BJ (cell line): ENCODE measurements around the gene TMEM51. TPM values are rescaled to one million over a fixed set of nuclear protein-coding genes. Genes with fewer than 3 reads are reported as not detected.

Experiments
- CTCF ChIA-PET: fragments of 350-600 bp; formaldehyde crosslinking; extraction: SDS; loops from one replicate; lab custom pipeline; 2021; ENCODE audit warnings: antibody characterized with exemption, inconsistent platforms; lab: Yijun Ruan, JAX
- POLR2A ChIA-PET: fragments of 300-600 bp; sonication (Branson Sonifier 250); formaldehyde crosslinking; extraction: SDS; loops from one replicate; lab custom pipeline; 2021; ENCODE audit warnings: antibody characterized with exemption; lab: Charles Lee
- DNase-seq: peaks from one replicate; pipeline ENCODE4 v3.0.0-alpha.2; 2011; ENCODE audit warnings: low read depth
- H3K27me3 ChIP-seq: 2 replicates; pipeline ENCODE4 v1.6.0; 2011; ENCODE audit warnings: low read length; ENCODE audit not compliant: control insufficient read depth, insufficient read depth
- H3K36me3 ChIP-seq: 2 replicates; pipeline ENCODE4 v1.5.1; 2011; ENCODE audit warnings: low read length; ENCODE audit not compliant: control insufficient read depth, insufficient read depth
- H3K4me3 ChIP-seq: 2 replicates; pipeline ENCODE4 v1.5.1; 2011; ENCODE audit warnings: low read depth, mild to moderate bottlenecking, control low read depth, low read length
- polyA plus RNA-seq: library from polyadenylated mRNA; depleted of rRNA; stranded (reverse); fragments of >200 nt; gene quantifications from 2 replicates; pipeline ENCODE4 v1.2.3, GENCODE V29; 2011
- TF ChIP-seq, protein P1 (sequence below): IDR thresholded peaks from 2 replicates; pipeline ENCODE4 v1.5.1; 2011; ENCODE audit warnings: low read depth, mild to moderate bottlenecking, control low read depth, inconsistent platforms, low read length, moderate library complexity; ENCODE audit not compliant: insufficient read depth

The TMEM51 gene
- polyA plus RNA-seq, 1 experiment, result 2.0 TPM

DNA sequence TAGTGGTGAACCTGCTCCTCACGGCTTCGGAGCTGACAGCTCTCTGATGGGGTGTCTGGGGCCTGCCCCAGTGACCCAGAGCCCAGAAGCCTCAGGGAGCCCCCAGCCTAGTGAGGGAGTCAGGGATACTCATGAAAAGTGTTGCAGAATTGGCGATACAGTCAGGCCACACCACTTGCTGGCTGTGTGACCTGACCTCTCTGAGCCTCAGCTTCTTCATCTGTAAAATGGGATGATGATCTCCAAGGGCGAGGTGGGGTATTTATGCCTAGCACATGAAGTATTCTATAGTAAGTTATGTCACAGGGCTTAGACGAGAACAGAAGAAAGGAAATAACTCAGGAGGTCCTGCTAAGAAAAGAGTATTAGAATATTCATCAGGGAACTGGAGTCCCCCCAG lies 1.6 kb downstream of the TMEM51 start:
- CTCF ChIA-PET, result interaction anchor here (0.6 to 9.9 kb wide), 3 partner anchors 93 to 118 kb away, joined by 3 to 127 read pairs (median 4); no protein-coding TSS in a partner anchor
- Histone ChIP-seq H3K27me3 (peaks cover 9% of the 10 kb centered on the region), H3K36me3 (no peaks in the 10 kb centered on the region), H3K4me3 (no peak overlapping the region)
- POLR2A ChIA-PET, result no interaction called here
- TF ChIP-seq, protein P1, sequence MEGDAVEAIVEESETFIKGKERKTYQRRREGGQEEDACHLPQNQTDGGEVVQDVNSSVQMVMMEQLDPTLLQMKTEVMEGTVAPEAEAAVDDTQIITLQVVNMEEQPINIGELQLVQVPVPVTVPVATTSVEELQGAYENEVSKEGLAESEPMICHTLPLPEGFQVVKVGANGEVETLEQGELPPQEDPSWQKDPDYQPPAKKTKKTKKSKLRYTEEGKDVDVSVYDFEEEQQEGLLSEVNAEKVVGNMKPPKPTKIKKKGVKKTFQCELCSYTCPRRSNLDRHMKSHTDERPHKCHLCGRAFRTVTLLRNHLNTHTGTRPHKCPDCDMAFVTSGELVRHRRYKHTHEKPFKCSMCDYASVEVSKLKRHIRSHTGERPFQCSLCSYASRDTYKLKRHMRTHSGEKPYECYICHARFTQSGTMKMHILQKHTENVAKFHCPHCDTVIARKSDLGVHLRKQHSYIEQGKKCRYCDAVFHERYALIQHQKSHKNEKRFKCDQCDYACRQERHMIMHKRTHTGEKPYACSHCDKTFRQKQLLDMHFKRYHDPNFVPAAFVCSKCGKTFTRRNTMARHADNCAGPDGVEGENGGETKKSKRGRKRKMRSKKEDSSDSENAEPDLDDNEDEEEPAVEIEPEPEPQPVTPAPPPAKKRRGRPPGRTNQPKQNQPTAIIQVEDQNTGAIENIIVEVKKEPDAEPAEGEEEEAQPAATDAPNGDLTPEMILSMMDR, result no peak
- DNase-seq, result no peak

DNA sequence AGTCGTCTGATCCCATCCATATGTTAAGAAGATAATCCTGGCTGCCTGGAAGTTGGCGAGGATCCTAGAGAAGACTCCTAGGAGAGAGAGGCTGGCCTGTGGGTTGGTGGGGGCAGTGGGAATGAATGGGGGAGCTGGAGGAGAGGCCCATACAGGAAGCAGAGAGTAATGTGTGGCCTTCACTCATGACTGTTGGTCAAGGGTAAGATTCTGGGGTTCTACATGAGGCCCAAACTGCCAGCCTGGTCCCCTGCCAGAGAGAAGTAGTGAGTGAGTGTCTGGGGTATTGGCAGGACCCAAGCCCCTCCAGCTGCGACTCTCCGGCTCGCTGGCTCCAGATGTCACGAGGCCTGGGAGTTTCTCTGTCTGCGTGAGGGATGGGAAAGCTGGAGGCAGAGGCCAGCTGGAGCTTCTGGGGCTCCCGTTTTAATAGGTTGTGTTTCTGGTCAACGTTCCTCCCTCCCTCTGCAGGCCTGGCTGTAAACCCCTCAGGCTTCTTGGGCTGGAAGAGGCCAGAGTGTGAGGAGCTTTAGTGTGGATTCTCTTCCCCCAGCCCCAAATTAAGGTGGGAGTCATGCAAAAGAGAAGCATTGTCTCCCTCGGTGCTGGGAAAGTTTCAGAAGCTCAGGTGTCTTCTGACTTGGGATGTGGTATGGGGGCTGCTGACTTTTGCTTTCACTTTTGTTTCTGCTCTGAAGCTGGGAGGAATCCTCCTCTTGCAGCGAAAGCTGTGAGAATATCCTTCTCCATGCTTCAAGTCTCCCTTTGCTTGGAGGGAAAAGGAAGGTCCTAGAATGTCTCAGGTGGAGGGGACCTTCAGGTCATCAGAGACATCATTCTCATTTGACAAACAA lies 2.6 kb downstream of the TMEM51 start:
- POLR2A ChIA-PET, result no interaction called here
- DNase-seq, result no peak
- Histone ChIP-seq H3K4me3 (no peak overlapping the region), H3K27me3 (peaks cover 5% of the 10 kb centered on the region), H3K36me3 (no peaks in the 10 kb centered on the region)
- CTCF ChIA-PET, result interaction anchor here (1.0 to 9.9 kb wide), 4 partner anchors 9 to 116 kb away, joined by 3 to 127 read pairs (median 3); no protein-coding TSS in a partner anchor
- TF ChIP-seq, protein P1, result no peak

DNA sequence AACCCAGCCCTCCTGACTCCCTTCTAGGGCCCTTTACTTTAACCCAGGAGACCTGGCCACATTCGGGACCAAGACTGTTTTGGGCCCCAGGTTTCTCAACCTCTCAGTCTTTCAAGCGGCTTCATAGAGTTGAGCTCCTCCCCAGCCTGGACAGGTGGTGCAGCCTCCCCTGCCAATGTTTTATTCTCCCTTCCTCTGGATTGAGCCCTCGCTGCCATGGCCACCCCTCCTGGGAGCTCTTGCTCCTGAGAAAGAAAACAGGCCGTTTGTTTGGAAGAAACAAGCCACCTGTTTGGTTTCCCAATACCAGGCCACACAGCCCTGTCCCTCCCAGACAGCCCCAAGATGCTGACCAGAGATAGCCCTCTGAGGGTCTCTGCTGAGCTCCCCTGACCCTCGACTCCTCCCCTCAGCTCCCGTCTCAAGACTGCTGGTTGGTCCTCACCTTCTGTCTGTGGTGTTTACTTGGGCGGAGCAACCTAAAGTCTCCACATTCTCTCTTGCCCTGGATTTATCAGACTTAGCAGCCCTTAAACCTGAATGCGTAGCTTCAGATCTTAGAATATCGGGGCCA lies 3.3 kb downstream of the TMEM51 start:
- ChIA-PET POLR2A (no interaction called here), CTCF (interaction anchor here (1.0 to 9.9 kb wide), 4 partner anchors 9 to 116 kb away, joined by 3 to 127 read pairs (median 3); no protein-coding TSS in a partner anchor)
- TF ChIP-seq, protein P1, result no peak
- H3K4me3 ChIP-seq, result no peak overlapping the region
- peaks cover 2% of the 10 kb centered on the region for H3K27me3 ChIP-seq
- H3K36me3 ChIP-seq, result no peaks in the 10 kb centered on the region
- no peak for DNase-seq

DNA sequence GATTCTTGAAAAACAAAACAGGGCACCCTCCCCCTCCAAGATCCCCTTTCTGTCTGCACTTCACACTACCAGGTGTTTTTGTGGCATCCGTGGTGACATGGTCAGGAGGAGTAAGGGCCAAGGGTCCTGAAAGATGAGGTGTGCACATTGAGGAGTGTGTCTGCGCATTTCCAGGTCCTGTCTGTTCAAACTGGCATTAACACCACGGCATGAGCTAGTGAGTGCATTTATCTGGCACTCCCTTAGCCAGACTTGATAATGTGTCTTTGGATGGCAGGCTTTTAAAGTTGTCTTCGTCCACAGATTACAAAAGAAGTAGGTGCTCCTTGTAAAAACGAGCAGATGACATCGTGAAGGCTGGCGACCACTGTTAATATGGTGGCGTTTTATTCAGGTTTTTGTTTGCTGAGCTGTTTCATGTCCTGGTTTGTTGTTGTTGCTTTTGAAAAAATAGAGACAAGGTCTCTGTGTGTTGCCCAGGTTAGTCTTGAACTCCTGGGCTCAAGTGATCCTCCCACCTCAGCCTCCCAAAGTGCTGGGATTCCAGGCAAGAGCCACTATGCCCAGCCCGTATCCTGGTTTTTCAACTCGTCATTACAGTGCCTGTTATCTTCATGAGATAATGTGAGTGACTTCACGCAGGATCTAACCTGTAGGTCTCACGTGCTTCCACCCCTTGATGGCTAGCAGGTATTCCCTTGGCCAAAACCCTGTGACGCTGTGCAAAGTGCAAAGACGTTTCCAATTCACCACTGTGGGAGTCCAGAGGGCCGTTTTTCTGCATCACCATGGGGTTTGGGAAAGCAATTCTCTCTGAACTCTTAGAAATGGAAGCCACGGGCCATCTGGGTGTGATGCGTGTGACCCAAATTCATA lies 4.2 kb downstream of the TMEM51 start:
- peaks cover 2% of the 10 kb centered on the region for H3K27me3 ChIP-seq
- TF ChIP-seq, protein P1, result no peak
- no peaks in the 10 kb centered on the region for H3K36me3 ChIP-seq
- no peak overlapping the region for H3K4me3 ChIP-seq
- DNase-seq, result no peak
- ChIA-PET POLR2A (no interaction called here), CTCF (interaction anchor here (0.5 to 9.9 kb wide), 5 partner anchors 8 to 134 kb away, joined by 3 to 127 read pairs (median 5); no protein-coding TSS in a partner anchor)
